NB4 (cell line): Measurements from ENCODE around the gene CCDC194.
A peak's percentile ranks its signal among the peaks of the same experiment; 100 is the strongest.

Source experiments
- DNase-seq: peaks from one replicate; pipeline ENCODE4 v3.0.0; 2010; ENCODE audit warnings: low read depth
- H3K4me3 ChIP-seq: one replicate; pipeline ENCODE4 v1.5.1; 2011; ENCODE audit warnings: mild to moderate bottlenecking, low read depth, low read length, moderate library complexity
- CTCF ChIP-seq: IDR thresholded peaks from one replicate; pipeline ENCODE4 v1.5.1; 2012; ENCODE audit warnings: low read depth, low read length
- MAX ChIP-seq: IDR thresholded peaks from 2 replicates; pipeline ENCODE4 v1.6.1; 2011; ENCODE audit warnings: low read depth, low read length
- MYC ChIP-seq: IDR thresholded peaks from 2 replicates; pipeline ENCODE4 v1.6.1; 2011; ENCODE audit warnings: low read depth, low read length
- POLR2A ChIP-seq: IDR thresholded peaks from 2 replicates; pipeline ENCODE4 v1.6.1; 2011; ENCODE audit warnings: mild to moderate bottlenecking; ENCODE audit not compliant: insufficient read length; ENCODE audit errors: extremely low read depth

CCDC194 gene

GRCh38 chr19:17431417-17431816 lies 37.4 kb upstream of the CCDC194 start:
- TF ChIP-seq MYC = no peak
- no peak for TF ChIP-seq CTCF
- TF ChIP-seq POLR2A = no peak
- TF ChIP-seq MAX = no peak
- H3K4me3 ChIP-seq = no peak overlapping the region
- DNase-seq = no peak

- no peak overlapping the region for H3K4me3 ChIP-seq
- no peak for TF ChIP-seq POLR2A
- no peak for TF ChIP-seq MYC
- TF ChIP-seq MAX = no peak
- TF ChIP-seq CTCF = no peak
- no peak for DNase-seq
Measured at GRCh38 chr19:17429641-17430113, 35.7 kb upstream of the CCDC194 start.

GRCh38 chr19:17424743-17425365 lies 30.9 kb upstream of the CCDC194 start:
- TF ChIP-seq CTCF = no peak
- TF ChIP-seq MYC = no peak
- TF ChIP-seq MAX = no peak
- TF ChIP-seq POLR2A = no peak
- no peak overlapping the region for H3K4me3 ChIP-seq
- peak; percentile 59 for DNase-seq

GRCh38 chr19:17423429-17424208 lies 29.6 kb upstream of the CCDC194 start:
- no peak for TF ChIP-seq CTCF
- no peak for TF ChIP-seq POLR2A
- no peak for TF ChIP-seq MYC
- no peak for TF ChIP-seq MAX
- no peak for DNase-seq
- no peak overlapping the region for H3K4me3 ChIP-seq

GRCh38 chr19:17421942-17422341 lies 27.9 kb upstream of the CCDC194 start:
- no peak overlapping the region for H3K4me3 ChIP-seq
- DNase-seq = no peak
- TF ChIP-seq MYC = no peak
- TF ChIP-seq POLR2A = no peak

- DNase-seq = peak; percentile 61
- no peak for TF ChIP-seq MAX
- no peak for TF ChIP-seq MYC
- no peak for TF ChIP-seq POLR2A
- TF ChIP-seq CTCF = no peak
- H3K4me3 ChIP-seq = peak overlapping the region; percentile 76
Measured at GRCh38 chr19:17420475-17420924, 26.5 kb upstream of the CCDC194 start.
